GM21367 (cell line): Measurements from ENCODE around the gene PLCH1.

Experiments
- ATAC-seq: cut with Tn5 transposase; IDR thresholded peaks from one replicate; pipeline ENCODE4 v1.9.1; 2021; ENCODE audit not compliant: unreplicated experiment

PLCH1 gene

GRCh38 chr3:155608228-155608920, 136.5 kb downstream of the PLCH1 start:
- no peak for ATAC-seq

GRCh38 chr3:155607761-155608160, 137.1 kb downstream of the PLCH1 start:
- no peak for ATAC-seq

- no peak for ATAC-seq
Measured at GRCh38 chr3:155605571-155605970, 139.3 kb downstream of the PLCH1 start.

GRCh38 chr3:155604967-155605366, 139.9 kb downstream of the PLCH1 start:
- no peak for ATAC-seq

- ATAC-seq, result no peak
Measured at GRCh38 chr3:155604126-155604525, 140.7 kb downstream of the PLCH1 start.

GRCh38 chr3:155603302-155603701, 141.6 kb downstream of the PLCH1 start:
- no peak for ATAC-seq

GRCh38 chr3:155602307-155602706, 142.6 kb downstream of the PLCH1 start:
- ATAC-seq, result no peak

- ATAC-seq, result no peak
Measured at GRCh38 chr3:155598671-155599070, 146.2 kb downstream of the PLCH1 start.

GRCh38 chr3:155596615-155597014, 148.3 kb downstream of the PLCH1 start:
- ATAC-seq, result no peak

- ATAC-seq, result no peak
Measured at GRCh38 chr3:155595371-155595770, 149.5 kb downstream of the PLCH1 start.

- no peak for ATAC-seq
Measured at GRCh38 chr3:155594526-155595187, 150.2 kb downstream of the PLCH1 start.

GRCh38 chr3:155587581-155587980, 157.3 kb downstream of the PLCH1 start:
- no peak for ATAC-seq

GRCh38 chr3:155585384-155585783, 159.5 kb downstream of the PLCH1 start:
- no peak for ATAC-seq

- ATAC-seq, result no peak
Measured at GRCh38 chr3:155581579-155581978, 163.3 kb downstream of the PLCH1 start.

GRCh38 chr3:155572085-155572484, 172.8 kb downstream of the PLCH1 start:
- no peak for ATAC-seq

GRCh38 chr3:155568295-155568694, 176.6 kb downstream of the PLCH1 start:
- no peak for ATAC-seq

- ATAC-seq, result no peak
Measured at GRCh38 chr3:155560594-155560993, 184.3 kb downstream of the PLCH1 start.

GRCh38 chr3:155560135-155560534, 184.7 kb downstream of the PLCH1 start:
- no peak for ATAC-seq

GRCh38 chr3:155556531-155556930, 188.3 kb downstream of the PLCH1 start:
- ATAC-seq, result no peak

- ATAC-seq, result no peak
Measured at GRCh38 chr3:155555479-155556060, 189.3 kb downstream of the PLCH1 start.

- peak; percentile 76 for ATAC-seq
Measured at GRCh38 chr3:155554777-155555451, 190.0 kb downstream of the PLCH1 start.

GRCh38 chr3:155553780-155554179, 191.1 kb downstream of the PLCH1 start:
- ATAC-seq, result peak; percentile 33
